GM04503 (cell line): ENCODE measurements around the gene RGS9.

Source experiments
- DNase-seq: peaks from one replicate; pipeline ENCODE4 v3.0.0-alpha.2; 2012; ENCODE audit warnings: low read depth

The RGS9 gene

GRCh38 chr17:65261152-65261551, 124.0 kb downstream of the RGS9 start:
- no peak for DNase-seq

GRCh38 chr17:65261682-65262636, 124.8 kb downstream of the RGS9 start:
- no peak for DNase-seq

- DNase-seq: no peak
These were observed 128.1 kb downstream of the RGS9 start for GRCh38 chr17:65265276-65265675.

GRCh38 chr17:65268832-65269231, 131.7 kb downstream of the RGS9 start:
- DNase-seq: peak; percentile 31

- DNase-seq: no peak
These were observed 133.5 kb downstream of the RGS9 start for GRCh38 chr17:65270499-65271253.

- DNase-seq: no peak
These were observed 134.1 kb downstream of the RGS9 start for GRCh38 chr17:65271296-65271695.
